ENCODE data around the gene FOXD4L6.
"Not testable (repeated sequence)": the region's sequence is repeated elsewhere in the genome, so short reads cannot be mapped to it uniquely, and the experiment has no call there.

FOXD4L6 gene

DNA sequence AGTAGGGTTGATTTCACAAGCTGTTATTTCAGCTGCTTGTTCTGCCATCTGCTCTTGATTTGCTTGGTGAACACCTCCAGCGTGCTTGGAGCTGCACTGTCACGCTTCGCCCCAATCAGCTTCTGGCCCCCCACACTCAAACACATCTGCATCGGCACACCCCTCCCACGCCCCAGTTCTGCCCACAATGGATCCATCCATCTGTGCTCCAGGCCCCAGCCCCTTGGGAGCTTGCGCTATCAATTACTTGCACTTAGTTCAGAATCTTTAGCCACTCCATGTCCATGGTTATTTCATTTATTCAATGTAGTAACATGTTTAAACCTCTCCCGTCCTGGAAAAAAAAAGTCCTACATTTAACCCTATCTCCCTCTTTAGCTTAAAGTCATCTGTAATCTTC lies 28.0 kb downstream of the FOXD4L6 start:
- not testable (repeated sequence) for DNase-seq

DNA sequence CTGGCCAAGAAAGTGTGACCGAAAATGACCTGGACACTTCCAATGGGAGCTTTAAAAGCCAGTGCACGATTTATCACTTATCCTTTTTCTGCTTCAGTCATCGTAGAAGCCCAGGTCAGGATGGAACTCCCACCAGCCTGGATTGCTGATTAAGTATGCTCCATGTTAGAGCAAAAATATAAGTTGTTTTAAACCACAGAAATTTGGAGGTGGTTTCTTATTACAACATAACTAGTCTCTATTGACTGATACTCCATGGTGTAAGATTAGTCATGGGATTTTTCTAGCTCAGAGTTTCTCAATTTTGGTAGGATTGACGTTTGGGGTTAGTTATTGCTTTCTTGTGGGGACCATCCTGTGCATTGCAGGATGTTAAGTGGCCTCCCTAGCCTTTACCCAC lies 29.7 kb downstream of the FOXD4L6 start:
- DNase-seq = not testable (repeated sequence)

DNA sequence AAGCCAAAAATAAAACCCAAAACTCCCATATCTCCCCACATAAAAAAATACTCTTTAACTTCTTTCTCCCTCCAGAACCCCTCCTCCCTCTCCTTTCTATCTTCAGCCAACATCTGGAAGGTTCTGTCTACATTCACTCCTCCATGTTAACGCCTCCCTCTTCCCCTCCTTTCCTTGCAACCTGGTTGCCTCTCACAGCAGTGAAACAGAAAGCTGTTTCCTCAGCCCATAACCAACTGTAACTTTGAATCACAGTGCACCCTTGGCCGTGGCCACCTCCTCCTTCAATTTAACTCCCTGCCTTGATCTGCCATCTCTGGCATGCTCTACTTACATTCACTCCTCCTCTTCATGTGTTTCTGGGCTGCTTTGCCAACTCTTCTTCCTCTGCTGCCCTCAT lies 33.4 kb downstream of the FOXD4L6 start:
- not testable (repeated sequence) for DNase-seq

DNA sequence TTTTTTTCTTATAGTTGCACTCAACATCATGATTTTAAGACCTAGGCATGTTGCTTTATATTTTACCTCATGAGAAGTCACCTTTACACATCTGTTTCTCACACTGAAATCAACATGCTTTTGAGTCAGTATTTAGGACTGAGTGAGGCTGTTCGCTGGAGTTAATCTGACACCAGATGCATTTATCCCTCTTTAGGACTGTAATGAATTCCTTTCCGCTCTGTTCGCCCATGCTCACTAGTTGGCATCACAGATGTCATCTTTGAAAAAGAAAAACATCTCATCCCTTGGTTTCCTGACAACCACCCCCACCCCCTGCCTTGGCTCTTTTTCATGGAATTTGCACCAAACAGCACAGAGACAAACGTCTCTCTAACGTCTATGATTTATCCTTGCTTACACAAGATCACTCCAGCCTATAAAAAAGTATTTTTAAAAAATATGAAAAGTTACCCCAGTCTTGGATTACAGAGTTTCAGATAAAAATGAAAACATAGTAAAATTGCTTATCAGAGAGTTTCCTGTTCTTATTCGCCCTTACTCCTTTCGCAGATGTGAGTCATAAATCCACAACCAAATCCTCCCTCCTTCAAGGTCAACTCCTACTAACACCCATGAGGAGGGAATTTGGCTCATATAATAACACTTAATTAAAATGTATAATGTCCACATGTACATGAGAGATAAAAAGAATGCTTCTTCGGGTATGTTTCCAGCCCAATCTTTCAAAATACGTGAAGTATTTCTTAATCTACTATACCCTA lies 34.3 kb downstream of the FOXD4L6 start:
- not testable (repeated sequence) for DNase-seq

DNA sequence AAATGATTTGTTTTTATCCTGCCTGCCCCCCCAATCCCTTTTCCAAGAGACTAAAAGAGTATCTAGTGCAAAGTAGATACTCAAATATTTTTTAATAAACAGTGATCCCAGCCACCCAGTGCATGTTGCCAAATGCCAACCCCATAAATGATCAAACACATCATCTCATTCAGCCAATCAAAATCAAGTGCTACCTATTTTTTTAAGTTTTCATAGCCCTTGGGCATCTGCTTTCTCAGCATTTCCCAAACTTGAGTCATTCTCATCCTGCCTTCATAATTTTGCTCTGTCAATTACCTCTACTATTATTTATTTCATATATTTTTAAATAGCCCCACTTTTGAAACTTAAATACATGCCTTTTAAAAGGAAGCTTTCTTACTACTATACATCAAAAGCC lies 37.6 kb downstream of the FOXD4L6 start:
- DNase-seq = not testable (repeated sequence)

DNA sequence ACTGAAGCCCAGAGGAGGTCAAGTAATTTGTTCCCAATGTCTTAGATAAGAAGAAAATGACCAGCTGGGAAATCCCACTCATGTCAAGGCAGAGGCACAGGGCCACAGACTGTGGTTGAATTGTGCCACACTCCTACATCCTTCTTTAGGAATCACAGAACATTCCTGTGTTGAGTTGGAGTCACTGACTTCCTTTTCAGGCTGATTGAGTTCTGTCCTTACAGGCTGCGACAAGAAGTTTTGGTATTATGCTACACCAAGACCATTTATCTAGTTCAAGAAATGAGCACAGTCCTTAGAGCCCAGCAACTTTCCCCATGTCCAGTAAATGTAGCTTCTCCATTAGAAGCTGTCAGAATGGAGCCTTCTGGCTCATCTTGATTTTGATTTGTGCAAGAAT lies 38.1 kb downstream of the FOXD4L6 start:
- not testable (repeated sequence) for DNase-seq

DNA sequence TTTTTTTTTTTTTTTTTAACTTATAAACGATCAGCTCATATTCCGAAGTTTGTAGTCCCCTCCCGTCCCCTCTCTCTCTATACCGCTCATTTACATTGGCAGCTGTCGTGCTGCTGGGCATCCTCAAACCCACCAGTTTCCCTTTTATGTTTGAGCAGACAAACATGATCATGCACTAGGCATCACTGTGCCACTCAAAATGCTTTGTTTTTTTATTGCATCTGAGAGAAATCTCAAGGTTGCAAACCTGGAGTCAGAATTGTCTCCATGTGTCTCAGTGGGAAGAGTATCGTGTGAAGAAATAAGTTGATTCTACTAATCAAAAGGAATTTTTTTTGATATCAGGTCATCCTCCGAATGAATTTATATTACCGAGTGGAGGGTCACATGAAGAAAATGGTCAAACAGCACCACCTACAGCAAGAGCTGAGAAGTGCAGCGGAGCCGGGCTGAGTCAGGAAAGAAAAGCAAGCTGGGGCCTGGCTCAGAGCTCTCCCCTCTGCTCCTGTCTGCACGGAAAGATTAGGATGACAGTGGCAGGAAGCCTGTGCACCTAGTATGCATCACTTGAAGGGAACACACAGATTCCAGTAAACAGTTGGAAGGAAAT lies 39.9 kb downstream of the FOXD4L6 start:
- DNase-seq = not testable (repeated sequence)

DNA sequence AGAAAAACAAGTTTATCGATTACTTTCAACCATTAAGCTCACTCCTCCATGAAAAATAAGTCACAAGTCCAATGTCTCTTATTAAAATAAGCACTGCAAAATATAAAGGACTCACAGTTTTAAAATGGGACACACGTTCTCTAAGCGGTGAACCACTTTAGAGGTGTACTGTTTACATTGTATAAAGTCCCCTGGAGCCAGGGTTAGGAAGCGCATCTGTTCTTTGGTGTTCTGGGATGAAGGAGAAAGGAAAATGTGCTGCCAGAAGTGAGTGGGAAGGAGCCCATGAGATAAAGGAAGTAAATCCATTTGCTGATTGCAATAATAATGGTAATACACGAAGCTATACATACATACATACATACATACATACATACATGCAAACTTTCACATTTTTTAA lies 40.6 kb downstream of the FOXD4L6 start:
- not testable (repeated sequence) for DNase-seq

DNA sequence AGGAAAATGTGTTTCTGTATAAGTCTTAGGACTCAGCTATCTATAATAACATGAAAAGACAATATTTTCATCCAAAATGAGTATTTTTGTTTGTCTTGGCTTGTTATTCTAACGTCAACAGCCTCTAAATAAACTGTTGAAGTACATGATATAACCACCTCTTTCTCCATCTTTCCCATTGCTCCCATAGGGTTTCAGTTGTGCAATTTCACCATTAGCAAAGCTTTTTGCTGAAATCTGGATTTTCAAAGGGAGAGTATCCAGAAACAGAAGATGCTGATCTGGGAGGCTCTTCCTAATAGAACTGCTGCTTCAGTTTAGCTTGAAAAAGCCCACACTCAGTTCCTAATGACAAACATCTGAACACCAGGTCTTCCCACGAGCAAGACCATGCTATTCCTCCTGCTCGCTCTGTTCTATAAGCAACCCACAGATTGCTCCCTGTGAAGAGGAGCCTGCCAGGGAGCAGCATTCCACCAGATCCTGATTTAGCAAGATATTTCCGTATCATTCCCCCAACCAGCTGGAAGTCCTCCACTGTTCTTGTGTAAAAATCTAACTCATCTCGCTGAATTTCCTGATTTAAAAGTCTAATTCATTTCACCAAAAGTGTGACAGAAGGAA lies 41.2 kb downstream of the FOXD4L6 start:
- DNase-seq = not testable (repeated sequence)

DNA sequence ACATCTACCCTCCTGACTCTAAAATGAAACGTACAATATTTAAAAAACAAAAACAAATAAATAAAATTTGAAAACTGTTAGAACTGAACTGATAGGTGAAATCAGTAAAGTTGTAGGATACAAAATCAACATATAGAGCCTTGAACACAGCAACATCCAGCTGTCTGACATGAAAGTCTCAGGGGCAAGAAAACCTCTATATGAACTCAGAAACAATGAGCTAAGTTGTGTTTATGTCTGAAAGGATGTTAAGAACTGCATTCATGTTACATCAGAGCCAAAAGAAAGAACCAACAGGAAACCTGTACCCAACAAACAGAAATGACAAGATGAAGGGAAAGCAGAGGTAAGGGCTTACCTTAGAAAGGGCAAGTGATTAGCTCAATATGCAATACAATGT lies 41.8 kb downstream of the FOXD4L6 start:
- not testable (repeated sequence) for DNase-seq

DNA sequence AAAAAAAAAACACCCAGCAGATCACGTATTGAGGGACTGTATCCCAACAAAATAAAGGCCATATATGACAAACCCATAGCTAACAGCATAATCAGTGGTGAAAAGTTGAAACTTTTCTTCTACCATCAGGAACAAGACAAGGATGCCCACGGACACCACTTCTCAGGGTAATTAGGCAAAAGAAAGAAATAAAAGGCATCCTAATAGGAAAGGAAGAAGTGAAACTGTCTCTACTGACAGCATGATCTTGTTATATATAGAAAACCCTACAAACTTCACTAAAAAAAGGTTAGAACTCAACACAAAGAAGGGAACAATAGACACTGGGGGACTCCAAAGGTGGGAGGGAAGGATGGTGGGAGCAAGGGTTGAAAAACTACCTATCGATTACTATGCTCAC lies 42.3 kb downstream of the FOXD4L6 start:
- DNase-seq = not testable (repeated sequence)

DNA sequence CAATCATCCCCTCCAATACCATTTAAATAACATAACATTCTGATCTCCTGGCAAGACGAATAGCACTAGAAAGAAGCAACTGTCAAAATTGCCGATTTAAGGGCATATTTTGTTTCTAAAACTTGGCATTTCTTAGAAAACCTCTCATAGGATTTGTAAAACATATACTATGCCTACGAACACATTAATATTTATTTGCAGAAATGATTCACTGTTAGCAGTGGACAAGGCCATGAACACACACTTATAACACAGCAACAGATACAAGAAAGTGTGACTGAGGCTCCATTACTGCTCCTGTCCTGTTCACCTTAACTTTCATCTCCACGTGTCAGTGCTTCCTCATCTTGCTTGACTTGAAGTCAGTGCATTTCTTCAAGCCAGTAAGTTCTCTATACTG lies 46.1 kb downstream of the FOXD4L6 start:
- DNase-seq = not testable (repeated sequence)

DNA sequence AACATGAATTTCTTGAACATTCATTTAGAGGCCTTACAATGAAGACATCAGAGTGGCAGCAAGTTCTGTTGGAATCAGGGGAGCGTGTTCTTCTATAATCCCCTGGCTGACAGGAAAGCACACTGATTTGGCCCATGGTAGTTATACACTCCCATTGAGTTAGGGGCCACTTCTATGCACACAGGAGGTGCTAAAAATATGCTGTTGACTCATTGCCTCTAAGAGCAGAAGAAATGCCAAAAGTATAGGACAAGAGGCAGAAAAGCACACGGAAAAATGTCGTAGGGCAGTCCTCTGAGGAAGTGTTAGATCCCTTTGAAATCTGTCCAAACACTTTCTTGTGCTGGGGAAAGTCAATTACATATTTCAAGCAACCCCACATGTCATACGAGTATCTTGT lies 49.0 kb downstream of the FOXD4L6 start:
- DNase-seq = not testable (repeated sequence)

DNA sequence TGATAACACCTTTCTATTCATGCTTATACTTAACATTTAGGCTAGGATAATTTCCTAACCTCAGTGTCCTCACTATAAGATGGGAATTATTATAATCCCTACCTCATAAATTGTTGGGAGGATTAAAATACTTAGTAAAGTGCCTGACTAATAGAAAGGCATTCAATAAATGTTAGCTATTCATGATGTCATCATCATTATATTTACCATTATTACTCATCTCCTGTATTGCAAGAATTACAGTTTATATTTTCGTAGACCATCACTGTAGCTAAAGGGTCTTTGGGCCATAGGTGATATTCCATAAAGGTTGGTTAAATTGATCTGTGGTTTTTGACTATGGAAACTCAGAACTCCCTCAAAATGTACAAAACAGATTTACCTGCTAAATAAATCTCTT lies 50.9 kb downstream of the FOXD4L6 start:
- DNase-seq = not testable (repeated sequence)
